Activated B cell treated with CpG ODN at 0.5 μM for 24 hours (primary cell): ENCODE results near the gene ALOX12. TPM values are rescaled to one million over a fixed set of nuclear protein-coding genes. Genes with fewer than 3 reads are reported as not detected.
"Not testable (repeated sequence)": the region's sequence is repeated elsewhere in the genome, so short reads cannot be mapped to it uniquely, and the experiment has no call there.

Experiments used
- ATAC-seq: fragments of 200-7000 bp; cut with Tn5 transposase; one replicate; pipeline ENCODE4 v1.10.0; 2021; ENCODE audit warnings: low read depth, mild to moderate bottlenecking, moderate library complexity
- CTCF ChIA-PET: fragments of 350-600 bp; sonication (Branson Sonifier 250); formaldehyde crosslinking; loops from one replicate; lab custom pipeline; 2021; ENCODE audit warnings: antibody characterized with exemption; lab: Charles Lee
- POLR2A ChIA-PET: fragments of 350-600 bp; sonication (Branson Sonifier 250); formaldehyde crosslinking; loops from one replicate; lab custom pipeline; 2021; ENCODE audit warnings: antibody characterized with exemption; lab: Charles Lee
- DNase-seq: peaks from one replicate; pipeline ENCODE4 v3.0.0; 2022
- H3K27ac Mint-ChIP-seq: one replicate; pipeline ENCODE4 v1.8.0; 2020; ENCODE audit warnings: mixed read lengths
- H3K27me3 Mint-ChIP-seq: one replicate; pipeline ENCODE4 v1.8.0; 2021; ENCODE audit warnings: mixed read lengths
- H3K36me3 Mint-ChIP-seq: one replicate; pipeline ENCODE4 v1.8.0; 2021; ENCODE audit warnings: low read depth, mixed read lengths
- H3K4me1 Mint-ChIP-seq: one replicate; pipeline ENCODE4 v1.8.0; 2021; ENCODE audit warnings: mixed read lengths
- H3K4me3 Mint-ChIP-seq: one replicate; pipeline ENCODE4 v1.8.0; 2020; ENCODE audit warnings: mild to moderate bottlenecking, mixed read lengths
- H3K9me3 Mint-ChIP-seq: one replicate; pipeline ENCODE4 v1.8.0; 2020; ENCODE audit warnings: mixed read lengths
- intact Hi-C: fragments of 100-400 bp; cut with micrococcal nuclease; formaldehyde crosslinking; loops from one replicate; pipeline ENCODE4 v1.15.1; 2024
- total RNA-seq: library from RNA; stranded (reverse); gene quantifications from 2 replicates; pipeline ENCODE4 v1.2.3, GENCODE V29; 2022
- TF ChIP-seq, protein P1 (sequence below): fragments of 200-600 bp; IDR thresholded peaks from one replicate; pipeline ENCODE4 v1.8.0; 2022; ENCODE audit warnings: antibody characterized with exemption, mild to moderate bottlenecking

ALOX12 gene
- total RNA-seq, 1 donor from 2014 or later, result not detected

DNA sequence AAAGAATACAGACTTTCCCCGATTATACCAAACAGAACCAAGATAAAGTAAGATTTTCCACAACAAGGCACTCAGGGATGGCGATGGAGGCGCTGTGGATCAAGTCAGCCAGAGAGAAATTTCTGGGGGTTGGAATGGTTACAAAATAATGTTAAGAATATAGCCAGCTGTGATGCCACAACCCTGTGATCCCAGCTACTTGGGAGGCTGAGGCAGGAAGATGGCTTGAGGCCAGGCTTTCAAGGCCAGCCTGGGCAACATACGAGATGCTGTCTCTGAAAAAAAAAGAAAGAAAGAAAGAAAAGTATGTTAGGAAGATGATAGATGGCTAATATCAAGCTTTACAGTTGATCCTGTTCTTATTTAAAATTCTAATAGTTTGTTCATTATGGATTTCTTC is 10.6 kb upstream of the ALOX12 start:
- ChIA-PET CTCF (no interaction called here), POLR2A (interaction anchor here (0.6 kb wide), 1 partner anchor 1566 kb away, joined by 3 read pairs; the partner anchor contains the start of gene NUP88)
- Mint-ChIP-seq H3K9me3 (no peaks in the 10 kb centered on the region), H3K4me1 (peaks cover 4% of the 10 kb centered on the region), H3K36me3 (no peaks in the 10 kb centered on the region), H3K4me3 (no peak overlapping the region), H3K27ac (no peak overlapping the region), H3K27me3 (no peaks in the 10 kb centered on the region)
- DNase-seq (no peak), ATAC-seq (no peak)
- intact Hi-C loops, result no loop called here
- TF ChIP-seq, protein P1, sequence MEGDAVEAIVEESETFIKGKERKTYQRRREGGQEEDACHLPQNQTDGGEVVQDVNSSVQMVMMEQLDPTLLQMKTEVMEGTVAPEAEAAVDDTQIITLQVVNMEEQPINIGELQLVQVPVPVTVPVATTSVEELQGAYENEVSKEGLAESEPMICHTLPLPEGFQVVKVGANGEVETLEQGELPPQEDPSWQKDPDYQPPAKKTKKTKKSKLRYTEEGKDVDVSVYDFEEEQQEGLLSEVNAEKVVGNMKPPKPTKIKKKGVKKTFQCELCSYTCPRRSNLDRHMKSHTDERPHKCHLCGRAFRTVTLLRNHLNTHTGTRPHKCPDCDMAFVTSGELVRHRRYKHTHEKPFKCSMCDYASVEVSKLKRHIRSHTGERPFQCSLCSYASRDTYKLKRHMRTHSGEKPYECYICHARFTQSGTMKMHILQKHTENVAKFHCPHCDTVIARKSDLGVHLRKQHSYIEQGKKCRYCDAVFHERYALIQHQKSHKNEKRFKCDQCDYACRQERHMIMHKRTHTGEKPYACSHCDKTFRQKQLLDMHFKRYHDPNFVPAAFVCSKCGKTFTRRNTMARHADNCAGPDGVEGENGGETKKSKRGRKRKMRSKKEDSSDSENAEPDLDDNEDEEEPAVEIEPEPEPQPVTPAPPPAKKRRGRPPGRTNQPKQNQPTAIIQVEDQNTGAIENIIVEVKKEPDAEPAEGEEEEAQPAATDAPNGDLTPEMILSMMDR, result no peak

DNA sequence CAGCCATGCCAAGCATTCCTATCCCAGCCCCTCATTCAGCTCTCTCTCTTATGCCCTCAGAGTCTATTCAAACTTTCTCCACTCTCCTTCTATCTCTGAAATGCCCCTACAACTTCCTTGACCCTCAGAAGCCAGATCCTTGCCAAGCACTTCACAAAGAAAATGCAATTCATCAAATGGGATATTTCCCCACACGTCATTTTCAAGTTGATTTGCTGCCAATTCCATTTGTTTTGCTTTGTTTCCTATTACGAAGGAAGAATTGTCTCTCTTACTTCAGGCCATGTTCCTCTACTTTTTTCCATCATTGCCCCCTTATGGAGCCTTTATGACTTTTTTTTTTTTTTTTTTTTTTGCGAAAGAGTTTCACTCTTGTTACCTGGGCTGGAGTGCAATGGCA is 9.2 kb upstream of the ALOX12 start:
- DNase-seq, result no peak
- Mint-ChIP-seq H3K36me3 (no peaks in the 10 kb centered on the region), H3K9me3 (no peaks in the 10 kb centered on the region), H3K4me1 (no peaks in the 10 kb centered on the region), H3K27ac (no peak overlapping the region), H3K27me3 (no peaks in the 10 kb centered on the region), H3K4me3 (no peak overlapping the region)
- CTCF ChIA-PET, result no interaction called here
- intact Hi-C loops, result no loop called here
- POLR2A ChIA-PET, result no interaction called here
- ATAC-seq, result no peak
- TF ChIP-seq, protein P1, result no peak

DNA sequence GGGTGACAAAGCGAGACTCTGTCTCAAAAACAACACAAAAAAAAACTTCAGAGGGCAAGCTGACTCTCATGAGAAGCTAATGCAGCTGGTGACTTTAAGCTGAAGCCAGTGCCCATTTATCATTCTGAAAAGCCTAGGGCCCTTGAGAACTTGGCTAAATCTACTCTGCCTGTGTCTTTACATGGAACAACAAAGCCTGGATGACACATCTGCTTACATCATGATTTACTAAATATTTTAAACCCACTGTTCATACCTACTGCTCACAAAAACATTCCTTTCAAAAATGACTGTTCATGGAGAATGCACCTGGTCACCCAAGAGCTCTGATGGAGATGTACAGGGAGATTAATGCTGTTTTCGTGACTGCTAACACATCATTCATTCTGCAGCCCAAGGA is 6.1 kb upstream of the ALOX12 start:
- TF ChIP-seq, protein P1, result no peak
- Mint-ChIP-seq H3K36me3 (no peaks in the 10 kb centered on the region), H3K27ac (no peak overlapping the region), H3K4me3 (no peak overlapping the region), H3K4me1 (peaks cover 2% of the 10 kb centered on the region), H3K27me3 (no peaks in the 10 kb centered on the region), H3K9me3 (no peaks in the 10 kb centered on the region)
- CTCF ChIA-PET, result interaction anchor here (0.8 kb wide), 1 partner anchor 79 kb away, joined by 3 read pairs; no protein-coding TSS in a partner anchor
- intact Hi-C loops, result no loop called here
- DNase-seq, result no peak
- ATAC-seq, result no peak
- POLR2A ChIA-PET, result no interaction called here

DNA sequence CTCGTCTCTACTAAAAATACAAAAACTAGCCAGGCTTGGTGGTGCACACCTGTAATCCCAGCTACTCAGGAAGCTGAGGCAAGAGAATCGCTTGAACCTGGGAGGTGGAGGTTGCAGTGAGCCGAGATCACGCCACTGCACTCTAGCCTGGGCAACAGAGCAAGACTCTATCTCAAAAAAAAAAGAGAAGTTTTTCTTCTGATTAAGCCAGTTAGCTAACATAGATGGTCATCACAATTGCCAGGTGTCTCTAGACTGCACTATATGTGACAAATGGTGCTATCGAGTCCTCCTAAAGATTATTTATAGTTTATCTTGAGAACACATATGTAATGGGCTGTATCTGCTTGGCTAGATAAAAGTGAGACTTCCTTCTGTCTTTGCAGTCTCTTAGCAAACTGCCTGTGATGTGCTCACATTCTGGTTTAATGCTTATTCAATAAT is 2.2 kb upstream of the ALOX12 start:
- POLR2A ChIA-PET, result interaction anchor here (0.6 kb wide), 1 partner anchor 1508 kb away, joined by 3 read pairs; the partner anchor contains the start of gene DERL2
- H3K27ac Mint-ChIP-seq, H3K4me1 Mint-ChIP-seq, H3K4me3 Mint-ChIP-seq, intact Hi-C loops, H3K9me3 Mint-ChIP-seq, DNase-seq, ATAC-seq, H3K27me3 Mint-ChIP-seq: not testable (repeated sequence)
- CTCF ChIA-PET, result interaction anchor here (1.9 kb wide), 1 partner anchor 11 kb away, joined by 5 read pairs; no protein-coding TSS in a partner anchor
- H3K36me3 Mint-ChIP-seq, result peaks cover 20% of the 10 kb centered on the region

DNA sequence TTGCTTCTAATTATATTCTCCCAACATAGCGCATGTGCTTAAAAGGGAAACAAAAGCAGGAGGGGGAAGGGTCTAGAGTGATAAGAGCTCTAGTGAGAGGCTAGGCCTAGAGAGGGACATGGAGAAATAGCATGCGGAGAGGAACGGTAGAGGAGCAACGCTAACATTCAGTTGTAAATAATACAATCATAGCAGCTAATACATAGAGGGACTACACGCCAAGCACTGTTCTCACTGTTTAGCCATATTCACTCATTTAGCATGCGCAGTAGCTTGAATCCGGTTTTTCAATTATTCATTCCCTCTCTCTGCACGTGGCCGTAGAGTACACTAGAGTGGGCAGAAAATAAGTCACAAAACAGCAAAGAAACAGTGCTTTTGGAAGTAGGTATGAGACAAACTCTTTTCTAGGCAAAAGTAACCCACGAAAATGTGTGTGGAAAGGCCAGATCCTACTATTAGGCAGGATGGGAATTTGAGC is 1.7 kb upstream of the ALOX12 start:
- Mint-ChIP-seq H3K9me3 (no peaks in the 10 kb centered on the region), H3K36me3 (peaks cover 25% of the 10 kb centered on the region), H3K27me3 (no peaks in the 10 kb centered on the region), H3K4me1 (peaks cover 2% of the 10 kb centered on the region), H3K27ac (no peak overlapping the region), H3K4me3 (no peak overlapping the region)
- CTCF ChIA-PET, result interaction anchor here (1.9 kb wide), 1 partner anchor 10 kb away, joined by 5 read pairs; no protein-coding TSS in a partner anchor
- TF ChIP-seq, protein P1, result no peak
- POLR2A ChIA-PET, result interaction anchor here (0.6 kb wide), 1 partner anchor 1508 kb away, joined by 3 read pairs; the partner anchor contains the start of gene DERL2
- ATAC-seq (no peak), DNase-seq (no peak)
- intact Hi-C loops, result no loop called here
